ENCODE measurements around the gene NDFIP1.
"Not testable (repeated sequence)": the region's sequence is repeated elsewhere in the genome, so short reads cannot be mapped to it uniquely, and the experiment has no call there.

The NDFIP1 gene

DNA sequence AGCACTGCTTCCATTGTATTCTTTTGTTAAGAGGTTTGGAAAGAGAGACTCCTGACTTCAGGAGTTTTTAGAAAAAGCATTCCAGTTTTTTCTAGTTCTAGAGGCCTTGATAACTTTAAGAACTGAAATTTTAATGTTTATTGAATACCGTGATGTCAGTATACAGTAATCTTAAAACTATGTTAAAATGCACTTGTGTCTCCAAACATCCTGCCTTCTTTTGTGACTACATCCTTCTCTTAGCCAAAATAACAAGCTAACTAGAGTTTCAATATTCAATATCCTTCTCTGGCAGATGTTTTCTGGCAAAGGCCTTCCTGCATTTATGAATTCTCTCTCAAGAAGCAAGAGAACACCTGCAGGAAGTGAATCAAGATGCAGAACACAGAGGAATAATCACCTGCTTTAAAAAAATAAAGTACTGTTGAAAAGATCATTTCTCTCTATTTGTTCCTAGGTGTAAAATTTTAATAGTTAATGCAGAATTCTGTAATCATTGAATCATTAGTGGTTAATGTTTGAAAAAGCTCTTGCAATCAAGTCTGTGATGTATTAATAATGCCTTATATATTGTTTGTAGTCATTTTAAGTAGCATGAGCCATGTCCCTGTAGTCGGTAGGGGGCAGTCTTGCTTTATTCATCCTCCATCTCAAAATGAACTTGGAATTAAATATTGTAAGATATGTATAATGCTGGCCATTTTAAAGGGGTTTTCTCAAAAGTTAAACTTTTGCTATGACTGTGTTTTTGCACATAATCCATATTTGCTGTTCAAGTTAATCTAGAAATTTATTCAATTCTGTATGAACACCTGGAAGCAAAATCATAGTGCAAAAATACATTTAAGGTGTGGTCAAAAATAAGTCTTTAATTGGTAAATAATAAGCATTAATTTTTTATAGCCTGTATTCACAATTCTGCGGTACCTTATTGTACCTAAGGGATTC, 43.1 kb downstream of the NDFIP1 start:
- FAIRE-seq: no peak
- DNase-seq (ENCODE audit: low spot score): peak; percentile 23

DNA sequence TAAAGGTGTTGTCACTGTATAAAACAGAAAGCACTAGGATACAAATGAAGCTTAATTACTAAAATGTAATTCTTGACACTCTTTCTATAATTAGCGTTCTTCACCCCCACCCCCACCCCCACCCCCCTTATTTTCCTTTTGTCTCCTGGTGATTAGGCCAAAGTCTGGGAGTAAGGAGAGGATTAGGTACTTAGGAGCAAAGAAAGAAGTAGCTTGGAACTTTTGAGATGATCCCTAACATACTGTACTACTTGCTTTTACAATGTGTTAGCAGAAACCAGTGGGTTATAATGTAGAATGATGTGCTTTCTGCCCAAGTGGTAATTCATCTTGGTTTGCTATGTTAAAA, 43.8 kb downstream of the NDFIP1 start:
- DNase-seq (ENCODE audit: low spot score) (no peak), FAIRE-seq (no peak)

- DNase-seq (ENCODE audit: low spot score) (no peak), FAIRE-seq (no peak)
These were observed 45.3 kb downstream of the NDFIP1 start for GRCh38 chr5:142153674-142154448.

GRCh38 chr5:142154449-142154841, 45.9 kb downstream of the NDFIP1 start:
- not testable (repeated sequence) for DNase-seq (ENCODE audit: low spot score); FAIRE-seq

GRCh38 chr5:142156839-142157463, 48.4 kb downstream of the NDFIP1 start:
- DNase-seq (ENCODE audit: low spot score): no peak
- no peak for FAIRE-seq

DNA sequence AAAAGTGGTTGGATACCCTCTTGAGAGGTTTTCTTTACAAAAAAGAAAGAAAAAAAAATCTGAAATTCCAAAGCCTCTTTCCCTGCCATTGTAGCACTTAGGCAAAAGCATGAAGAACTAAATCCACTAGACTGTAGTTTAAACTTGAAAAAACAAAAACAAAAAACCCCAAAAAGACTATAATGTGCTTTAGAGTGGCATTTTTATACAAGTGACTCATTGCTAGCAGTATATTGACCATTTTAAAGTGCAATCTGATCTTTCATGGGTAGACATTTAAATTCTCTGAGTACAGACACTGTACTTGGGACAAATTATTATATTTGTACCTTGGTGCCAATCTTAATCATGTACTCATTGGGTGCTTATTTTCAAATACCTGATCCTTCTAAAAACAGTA, 50.8 kb downstream of the NDFIP1 start:
- DNase-seq (ENCODE audit: low spot score) (no peak), FAIRE-seq (no peak)

- FAIRE-seq: no peak
- no peak for DNase-seq (ENCODE audit: low spot score)
These were observed 55.7 kb downstream of the NDFIP1 start for GRCh38 chr5:142164315-142164714.

- no peak for FAIRE-seq
These were observed 58.2 kb downstream of the NDFIP1 start for GRCh38 chr5:142166754-142167153.

DNA sequence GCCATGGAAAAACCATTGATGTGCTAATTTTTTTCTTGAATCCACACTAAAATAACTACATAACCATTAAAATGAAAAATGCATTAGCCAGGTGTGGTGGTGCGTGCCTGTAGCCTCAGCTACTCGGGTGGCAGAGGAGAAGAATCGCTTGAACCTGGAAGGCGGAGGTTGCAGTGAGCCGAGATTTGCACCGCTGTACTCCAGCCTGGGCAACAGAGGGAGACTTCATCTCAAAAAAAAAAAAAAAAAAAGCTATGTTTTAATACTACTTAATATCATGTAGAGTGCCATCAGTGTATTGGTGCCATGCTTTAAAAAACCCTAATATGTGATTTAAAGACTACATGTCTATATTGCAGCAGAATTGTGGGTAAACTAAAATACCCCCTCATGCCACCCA, 58.9 kb downstream of the NDFIP1 start:
- FAIRE-seq: no peak
- DNase-seq (ENCODE audit: low spot score): no peak

More at GRCh38 chr5:142166754-142167153, 58.2 kb downstream of the NDFIP1 start:
- no peak for DNase-seq (ENCODE audit: low spot score)

- DNase-seq (ENCODE audit: low spot score) (no peak), FAIRE-seq (no peak)
These were observed 59.8 kb downstream of the NDFIP1 start for GRCh38 chr5:142168365-142168764.

DNA sequence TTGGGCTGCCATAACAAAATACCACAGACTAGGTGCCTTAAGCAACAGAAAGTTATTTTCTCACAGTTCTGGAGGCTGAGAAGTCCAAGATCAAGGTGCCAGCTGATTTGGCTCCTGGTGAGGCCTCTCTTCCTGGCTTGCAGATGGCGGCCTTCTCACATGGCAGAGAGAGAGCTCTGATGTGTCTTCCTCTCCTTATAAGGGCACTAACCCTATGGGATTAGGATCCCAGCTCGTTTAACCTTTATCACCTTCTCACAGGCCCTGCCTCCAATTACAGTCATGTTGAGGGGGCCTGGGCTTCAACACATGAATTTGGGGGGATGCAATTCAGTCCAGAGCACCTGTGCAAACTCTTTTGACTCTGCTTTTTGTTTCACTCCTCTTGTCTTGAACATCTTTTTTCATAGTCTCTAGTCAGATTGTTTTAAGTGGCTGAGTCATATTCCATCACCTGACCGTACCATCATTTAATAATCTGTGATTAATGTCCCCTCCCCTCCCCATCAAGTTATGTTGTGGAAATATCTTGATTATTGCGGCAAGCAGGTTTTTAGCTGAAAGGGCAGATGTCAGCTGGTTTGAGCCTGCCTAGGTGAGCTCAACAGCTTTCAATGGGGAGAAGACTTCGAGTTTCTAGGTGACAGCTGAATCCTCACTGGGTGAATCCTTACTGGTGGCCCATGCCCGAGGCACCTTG, 61.8 kb downstream of the NDFIP1 start:
- DNase-seq (ENCODE audit: low spot score) (no peak), FAIRE-seq (no peak)

DNA sequence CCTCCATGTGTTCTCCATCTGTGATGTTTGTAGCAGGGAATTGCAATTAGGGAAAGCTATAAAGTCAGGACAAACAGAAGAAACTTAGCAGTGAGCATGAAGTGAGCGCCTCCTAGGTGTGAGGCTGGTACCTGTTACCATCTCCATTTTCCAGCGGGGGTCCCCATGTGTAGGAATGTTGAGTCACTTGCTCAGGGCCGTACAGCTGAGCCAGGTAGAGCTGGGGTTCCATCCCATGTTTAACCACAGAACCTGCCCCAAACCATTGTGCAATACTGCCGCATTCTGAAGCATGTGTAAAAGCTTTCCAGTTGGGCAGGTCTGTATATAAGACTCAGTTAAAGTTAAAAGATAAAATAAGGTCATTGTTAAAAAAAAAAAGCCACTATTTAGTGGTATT, 62.7 kb downstream of the NDFIP1 start:
- FAIRE-seq: no peak
- DNase-seq (ENCODE audit: low spot score): no peak

- no peak for DNase-seq (ENCODE audit: low spot score)
- no peak for FAIRE-seq
These were observed 66.5 kb downstream of the NDFIP1 start for GRCh38 chr5:142175039-142175438.

- no peak for DNase-seq (ENCODE audit: low spot score)
- FAIRE-seq: no peak
These were observed 67.0 kb downstream of the NDFIP1 start for GRCh38 chr5:142175461-142176142.

DNA sequence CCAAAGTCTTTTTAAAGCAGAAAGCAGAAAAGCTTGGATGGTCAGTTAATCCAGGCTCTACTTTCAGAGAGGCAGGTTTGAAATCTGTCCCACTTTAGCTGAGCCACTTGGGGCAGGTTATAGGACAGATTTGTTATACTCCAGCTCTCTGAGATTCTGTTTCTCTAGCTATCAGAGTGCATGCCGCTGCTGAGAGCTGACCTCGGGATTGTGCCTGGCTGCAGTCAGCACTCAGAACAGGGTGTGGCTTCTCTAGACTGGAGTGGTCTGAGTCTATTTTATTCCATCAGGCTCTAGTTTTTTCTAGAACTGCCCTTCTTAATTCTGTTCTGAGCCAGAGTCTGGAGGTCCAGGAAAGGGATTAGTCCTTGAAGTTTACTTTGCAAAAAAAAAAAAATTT, 67.7 kb downstream of the NDFIP1 start:
- DNase-seq (ENCODE audit: low spot score): no peak
- FAIRE-seq: no peak

DNA sequence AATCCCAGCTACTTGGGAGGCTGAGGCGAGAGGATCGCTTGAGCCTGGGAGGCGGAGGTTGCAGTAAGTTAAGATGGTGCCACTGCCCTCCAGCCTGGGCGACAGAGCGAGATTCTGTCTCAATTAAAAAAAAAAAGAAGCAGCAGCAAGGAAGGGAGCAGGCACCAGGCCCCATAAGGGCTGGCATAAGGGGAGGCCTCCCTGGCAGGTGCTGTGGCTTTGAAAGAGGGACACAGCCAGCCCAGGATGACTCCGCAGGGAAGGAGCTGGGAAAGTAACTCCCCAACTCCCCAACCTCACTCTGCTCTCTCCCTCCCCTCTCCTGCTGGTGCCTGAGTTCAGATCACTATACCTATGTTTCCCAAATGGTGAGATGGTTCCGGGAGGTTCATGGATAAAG, 70.1 kb downstream of the NDFIP1 start:
- DNase-seq (ENCODE audit: low spot score) (no peak), FAIRE-seq (no peak)

DNA sequence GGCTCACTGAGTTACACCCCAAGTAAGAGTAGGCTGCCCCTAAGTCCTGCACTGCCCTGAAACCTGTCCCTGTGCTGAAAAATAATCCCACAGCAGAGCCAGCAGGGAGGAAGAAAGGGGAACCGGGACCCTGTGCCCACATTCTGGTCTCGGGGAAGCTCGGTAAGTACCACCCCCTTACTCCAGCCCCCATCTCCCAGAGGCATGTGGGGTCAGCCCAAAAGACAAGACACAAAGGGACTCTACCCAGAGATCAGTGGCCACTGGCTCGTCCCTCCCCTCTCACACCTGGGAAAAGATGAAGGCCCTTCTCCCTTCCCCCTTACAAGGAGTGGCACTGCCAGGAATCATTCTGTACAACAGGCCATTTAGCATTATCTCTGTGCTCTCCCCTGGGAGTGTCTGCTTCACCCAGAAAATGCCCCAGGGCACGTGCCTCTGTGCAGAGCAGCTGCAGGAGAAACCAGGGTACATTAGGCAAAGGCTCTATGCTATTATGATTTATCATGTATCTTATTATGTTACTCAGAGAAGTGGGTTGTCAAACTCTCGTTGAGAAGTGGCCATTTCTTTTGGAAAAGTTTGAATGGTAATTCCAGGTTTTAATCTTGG, 71.3 kb downstream of the NDFIP1 start:
- FAIRE-seq (no peak), DNase-seq (ENCODE audit: low spot score) (no peak)

DNA sequence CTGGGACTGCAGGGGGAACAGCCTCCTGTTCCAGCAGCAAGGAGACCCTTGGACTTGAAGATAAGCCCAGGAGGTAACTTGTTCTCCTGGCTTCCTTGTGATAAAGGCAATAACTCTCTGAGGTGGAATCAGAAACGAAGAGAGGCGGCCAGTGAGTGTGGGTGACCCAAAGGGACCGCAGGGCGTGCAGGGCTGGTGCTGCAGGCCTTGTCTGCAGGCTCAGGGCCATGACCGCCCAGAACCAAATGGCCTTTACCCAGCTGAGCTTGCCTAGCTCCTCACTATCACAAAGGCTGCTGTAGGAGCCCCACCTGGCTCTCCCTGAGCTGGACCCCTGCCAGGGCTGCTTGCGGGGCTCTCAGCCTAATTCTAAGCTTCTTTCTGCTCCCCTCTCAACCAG, 72.5 kb downstream of the NDFIP1 start:
- FAIRE-seq (no peak), DNase-seq (ENCODE audit: low spot score) (no peak)

- no peak for DNase-seq (ENCODE audit: low spot score)
- no peak for FAIRE-seq
These were observed 73.1 kb downstream of the NDFIP1 start for GRCh38 chr5:142181547-142182163.

- DNase-seq (ENCODE audit: low spot score) (no peak), FAIRE-seq (no peak)
These were observed 74.3 kb downstream of the NDFIP1 start for GRCh38 chr5:142182840-142183239.

All from urothelium cell line (cell line).